ENCODE data around the gene PSMB8. TPM values are rescaled to one million over a fixed set of nuclear protein-coding genes. Genes with fewer than 3 reads are reported as not detected.

Gene PSMB8
- total RNA-seq, 1 donor from 2014 or later = 46.4 TPM

- DNase-seq (ENCODE audit: low spot score) = no peak
Measured at GRCh38 chr6:32857156-32857891, 13.5 kb upstream of the PSMB8 start.

- DNase-seq (ENCODE audit: low spot score) = no peak
Measured at GRCh38 chr6:32855467-32856174, 11.8 kb upstream of the PSMB8 start.

DNA sequence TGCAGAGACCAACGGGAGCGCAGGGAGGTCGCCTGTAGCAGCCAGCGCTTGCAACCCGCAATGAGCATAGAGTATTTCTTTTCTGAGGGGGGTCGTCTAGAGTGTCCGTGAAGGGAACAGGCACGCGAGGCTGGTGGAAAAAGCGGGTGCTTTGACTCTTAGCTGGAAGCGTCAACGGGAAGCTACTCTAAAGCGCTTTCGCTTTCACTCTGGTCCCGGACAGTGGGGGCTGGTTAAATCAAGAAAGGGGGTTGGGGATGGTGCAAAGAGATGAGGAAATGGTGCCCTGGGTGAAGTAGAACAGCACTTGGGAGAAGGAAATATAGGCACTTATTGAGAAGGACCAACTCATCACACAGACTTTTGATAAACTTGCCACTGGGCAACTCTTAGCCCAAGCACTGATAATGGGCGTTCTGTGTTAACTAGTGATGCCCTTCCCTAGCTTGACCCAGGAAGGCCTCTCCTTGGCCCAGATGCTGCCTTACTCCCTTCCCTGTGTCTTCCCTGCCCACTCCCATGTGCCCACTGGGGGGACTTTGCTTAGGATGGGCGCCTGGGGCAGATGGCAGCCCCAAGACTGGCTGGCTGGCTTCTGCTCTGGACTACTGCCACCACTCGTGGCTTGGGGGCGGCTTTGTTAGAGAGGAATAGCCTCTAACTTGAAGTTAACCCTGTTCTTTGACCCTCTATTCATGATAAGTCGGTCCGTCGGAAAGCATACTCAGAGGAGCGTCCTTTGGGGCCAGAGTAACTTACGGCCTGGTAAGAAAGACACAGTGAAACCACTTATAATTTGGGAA lies 10.7 kb upstream of the PSMB8 start:
- DNase-seq (ENCODE audit: low spot score) = no peak

GRCh38 chr6:32853541-32854375 lies 9.9 kb upstream of the PSMB8 start, which contains the start of the genes PSMB9 and TAP1:
Gene PSMB9, plus strand, starts transcription at chr6:32854192. Its CDS starts 38 bp downstream, at chr6:32854230.
Gene TAP1, minus strand, starts transcription at chr6:32853704. Its CDS starts 68 bp downstream, at chr6:32853636.
- DNase-seq (ENCODE audit: low spot score) = peak; percentile 98

DNA sequence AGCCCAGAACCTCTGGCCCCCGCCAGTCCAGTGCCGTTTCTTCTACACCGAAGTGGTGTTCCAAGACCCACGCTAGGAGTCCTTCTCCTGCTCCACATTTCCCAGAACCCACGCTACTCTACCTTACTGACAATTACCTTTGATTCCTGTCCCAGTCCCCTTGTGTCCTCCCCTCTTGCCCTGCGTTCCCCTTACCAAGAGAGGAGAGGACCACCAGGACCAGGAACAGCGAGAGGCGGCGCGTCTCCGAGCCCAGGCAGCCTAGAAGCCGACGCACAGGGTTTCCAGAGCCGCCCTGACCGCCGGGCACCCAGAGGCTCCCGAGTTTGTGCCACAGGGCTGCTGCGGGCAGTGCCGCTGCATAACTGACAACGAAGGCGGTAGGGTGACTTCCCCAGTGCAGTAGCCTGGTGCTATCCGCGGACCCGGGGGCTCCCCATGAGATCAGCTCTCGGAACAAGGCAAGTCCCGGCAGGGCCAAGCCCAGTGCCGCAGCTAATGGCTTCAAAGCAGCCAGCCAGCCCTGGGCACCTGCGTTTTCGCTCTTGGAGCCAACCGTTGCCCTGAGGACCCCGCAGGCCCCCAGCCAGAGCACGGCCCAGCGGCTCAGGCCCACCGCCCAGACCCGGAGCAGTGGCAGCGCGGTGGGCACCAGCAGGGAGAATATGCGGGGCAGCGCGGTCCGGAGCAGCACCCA lies 9.1 kb upstream of the PSMB8 start:
- no peak for DNase-seq (ENCODE audit: low spot score)

- DNase-seq (ENCODE audit: low spot score) = no peak
Measured at GRCh38 chr6:32852018-32852843, 8.4 kb upstream of the PSMB8 start.

DNA sequence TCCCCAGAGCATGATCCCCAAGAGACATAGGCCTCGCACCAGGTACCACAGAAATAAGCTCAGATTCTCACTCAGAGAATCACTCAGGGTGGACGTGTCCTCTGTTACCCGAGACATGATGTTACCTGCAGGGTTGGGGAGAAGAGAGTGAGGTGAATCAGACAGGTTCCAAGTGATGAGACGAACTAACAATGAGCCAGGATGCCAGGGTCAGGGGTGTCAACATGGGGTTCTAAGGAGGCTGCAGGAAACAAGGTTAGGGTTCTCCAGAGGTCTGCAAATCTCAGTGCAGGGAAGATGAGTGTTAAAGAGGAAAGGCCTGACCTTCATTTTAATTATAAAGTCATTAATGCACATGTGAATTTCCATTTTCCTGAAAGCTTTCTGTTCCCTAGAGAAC lies 7.2 kb upstream of the PSMB8 start:
- no peak for DNase-seq (ENCODE audit: low spot score)

DNA sequence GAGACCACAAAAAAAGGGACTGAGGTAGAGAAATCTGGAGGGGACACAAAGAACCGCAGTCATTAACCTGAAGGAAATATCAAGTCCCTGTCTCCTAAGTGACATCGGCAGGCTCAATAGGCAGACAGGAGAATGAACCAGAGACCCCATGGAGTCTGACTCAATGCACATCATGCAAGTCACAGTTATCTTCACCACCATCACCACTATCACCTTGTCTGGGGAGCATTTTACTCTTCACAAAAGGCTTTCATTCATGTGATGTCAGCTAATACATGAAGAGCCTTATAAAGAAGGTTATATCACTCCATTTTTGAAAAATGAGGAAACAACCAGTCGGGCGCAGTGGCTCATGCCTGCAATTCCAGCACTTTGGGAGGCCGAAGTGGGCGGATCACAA lies 5.3 kb upstream of the PSMB8 start:
- no peak for DNase-seq (ENCODE audit: low spot score)

- DNase-seq (ENCODE audit: low spot score) = no peak
Measured at GRCh38 chr6:32847795-32848194, 3.9 kb upstream of the PSMB8 start.

GRCh38 chr6:32847004-32847403 lies 3.2 kb upstream of the PSMB8 start:
- no peak for DNase-seq (ENCODE audit: low spot score)

GRCh38 chr6:32845384-32845884 lies 1.6 kb upstream of the PSMB8 start:
- DNase-seq (ENCODE audit: low spot score) = no peak

GRCh38 chr6:32844839-32845383 lies 1.1 kb upstream of the PSMB8 start:
- DNase-seq (ENCODE audit: low spot score) = no peak

- DNase-seq (ENCODE audit: low spot score) = no peak
Measured at GRCh38 chr6:32843331-32843978, 392 bp downstream of the PSMB8 start.

- no peak for DNase-seq (ENCODE audit: low spot score)
Measured at GRCh38 chr6:32842690-32843089, 1.2 kb downstream of the PSMB8 start.

DNA sequence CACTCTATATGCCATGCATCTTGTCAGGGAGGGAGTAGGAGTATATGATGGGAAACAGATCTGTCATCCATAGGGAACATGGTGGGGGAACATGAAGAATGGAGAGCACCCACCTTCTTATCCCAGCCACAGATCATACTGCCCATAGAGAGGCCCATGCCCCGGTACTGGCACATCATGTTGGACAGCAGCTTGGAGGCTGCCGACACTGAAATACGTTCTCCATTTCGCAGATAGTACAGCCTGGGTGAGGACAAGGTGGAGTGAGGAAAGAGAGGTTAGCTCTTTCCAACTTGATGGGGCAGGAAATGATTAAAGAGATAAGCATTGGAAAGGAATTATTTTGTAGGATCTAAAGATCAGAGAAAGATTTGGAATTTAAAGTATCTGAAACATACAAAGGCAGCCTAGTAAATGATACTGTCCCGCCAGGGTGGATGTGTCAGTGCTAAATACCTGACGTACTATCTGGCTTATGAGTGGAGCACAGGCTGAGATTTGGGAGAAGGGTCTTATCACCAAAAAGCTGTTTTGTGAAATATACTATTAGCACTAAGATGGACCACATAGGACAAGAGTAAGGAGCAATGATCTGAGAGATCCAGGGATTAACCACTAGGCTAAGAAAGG lies 1.7 kb downstream of the PSMB8 start:
- no peak for DNase-seq (ENCODE audit: low spot score)

DNA sequence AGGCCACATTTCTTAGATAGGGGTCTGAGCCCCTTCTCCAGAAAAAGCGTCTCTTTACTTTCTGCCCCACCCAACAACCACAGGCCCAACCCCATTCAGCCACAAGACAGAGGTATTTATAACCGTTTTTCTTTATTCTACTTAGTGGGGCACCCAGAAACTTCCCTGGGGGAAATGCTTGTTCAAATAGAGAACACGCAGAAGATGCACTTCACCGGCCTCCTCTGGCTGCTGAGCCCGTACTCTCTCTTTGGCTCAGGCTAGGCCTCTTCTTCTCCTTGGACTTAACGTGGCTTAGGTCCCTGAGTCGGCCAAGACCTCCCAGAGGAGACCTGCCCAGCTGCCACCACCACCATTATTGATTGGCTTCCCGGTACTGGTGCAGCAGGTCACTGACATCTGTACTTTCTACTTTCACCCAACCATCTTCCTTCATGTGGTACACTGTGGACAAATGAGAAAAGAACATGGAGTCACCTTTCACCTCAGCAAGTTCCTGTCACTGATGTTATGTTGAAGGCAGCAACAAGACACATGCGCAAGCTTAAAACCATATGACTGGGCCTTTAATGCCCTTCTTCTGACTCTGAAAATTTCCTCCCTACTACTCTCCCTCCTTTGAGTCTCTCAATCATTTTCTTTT lies 3.1 kb downstream of the PSMB8 start:
- DNase-seq (ENCODE audit: low spot score) = no peak

DNA sequence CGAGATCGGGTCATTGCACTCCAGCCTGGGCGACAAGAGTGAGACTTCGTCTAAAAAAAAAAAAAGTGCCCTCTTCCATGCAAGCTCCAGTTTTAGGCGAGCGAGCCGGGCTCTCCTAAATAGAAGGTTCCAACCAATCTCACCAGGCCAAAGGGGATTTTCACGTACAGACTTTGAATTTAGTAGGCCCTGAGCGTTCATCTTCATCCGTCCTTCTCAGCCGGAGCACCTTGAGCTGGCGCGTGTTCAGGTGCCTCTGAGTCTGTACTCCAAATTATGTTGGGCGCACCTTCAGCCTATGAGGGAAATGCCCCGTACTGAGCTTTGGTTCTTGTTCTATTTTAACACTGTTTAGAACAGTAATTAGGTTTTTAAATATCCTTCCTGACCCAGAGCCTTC lies 4.5 kb downstream of the PSMB8 start:
- DNase-seq (ENCODE audit: low spot score) = no peak

Measured in mesenteric fat pad (tissue), 1 donor.